HCT116 (cell line): ENCODE measurements around the gene CDK19. TPM values are rescaled to one million over a fixed set of nuclear protein-coding genes. Genes with fewer than 3 reads are reported as not detected.

Source experiments
- ATAC-seq: fragments of 200-7000 bp; cut with Tn5 transposase; 2 replicates; pipeline ENCODE4 v1.9.1; 2020; ENCODE audit warnings: mild to moderate bottlenecking, moderate library complexity
- BruUV-seq: library from RNA; stranded (reverse); fragments of 400-500 nt; replicated peaks from 2 replicates; lab custom pipeline; 2021; lab: Mats Ljungman, UMichigan
- CTCF ChIA-PET: fragments of 300-600 bp; sonication (Branson Sonifier 250); formaldehyde crosslinking; loops from one replicate; lab custom pipeline; 2021; ENCODE audit warnings: antibody characterized with exemption; lab: Charles Lee
- POLR2A ChIA-PET: fragments of 300-600, 350-600 bp; sonication (Branson Sonifier 250); formaldehyde crosslinking; loops from one replicate; lab custom pipeline; 2021; ENCODE audit warnings: antibody characterized with exemption; lab: Charles Lee
- RAD21 ChIA-PET, 2 experiments: fragments of 300-600 bp; sonication (Branson Sonifier 250); formaldehyde crosslinking; loops; one replicate each; lab custom pipeline; 2023; ENCODE audit warnings: low total read pairs in 2 of 2; ENCODE audit not compliant: uncharacterized antibody in 2 of 2, unreplicated experiment in 2 of 2, low non-redundant PET in 1 of 2; lab: Charles Lee
- DNase-seq: peaks from one replicate; pipeline ENCODE4 v3.0.0-alpha.2; 2010; ENCODE audit warnings: low read depth, low spot score
- H2AFZ ChIP-seq: fragments of 200-600 bp; shearing (Covaris generic), sonication (generic); 2 replicates; pipeline ENCODE4 v1.6.1; 2017; ENCODE audit warnings: low read depth, mixed run types, mixed read lengths, antibody characterized with exemption, low read length; ENCODE audit not compliant: poor library complexity, severe bottlenecking
- H3K27ac ChIP-seq: 2 replicates; pipeline ENCODE4 v1.5.1; 2012; ENCODE audit warnings: low read depth, low read length
- H3K27me3 ChIP-seq: fragments of 200-600 bp; sonication (generic); 2 replicates; pipeline ENCODE4 v1.6.1; 2016; ENCODE audit warnings: mixed run types, low read length, mixed read lengths; ENCODE audit not compliant: insufficient read depth
- H3K36me3 ChIP-seq, 2 experiments: fragments of 200-500 bp in 1 of 2; fragments of 200-600 bp in 1 of 2; sonication (Bioruptor generic) in 1 of 2; sonication (generic) in 1 of 2; 2 replicates each; pipeline versions ENCODE4 v1.5.1 to v1.6.1; 2014 to 2016; ENCODE audit warnings: low read length in 2 of 2, inconsistent platforms in 1 of 2, mixed read lengths in 1 of 2, mixed run types in 1 of 2; ENCODE audit not compliant: insufficient read depth in 2 of 2, control insufficient read depth in 1 of 2
- H3K4me1 ChIP-seq, 2 experiments: fragments of 200-600 bp in 1 of 2; sonication (generic) in 1 of 2; 2 replicates each; pipeline versions ENCODE4 v1.5.1 to v1.6.1; 2012 to 2017; ENCODE audit warnings: low read length in 2 of 2, inconsistent platforms in 1 of 2, mild to moderate bottlenecking in 1 of 2, mixed read lengths in 1 of 2, mixed run types in 1 of 2, moderate library complexity in 1 of 2; ENCODE audit not compliant: insufficient read depth in 2 of 2, control insufficient read depth in 1 of 2
- H3K4me2 ChIP-seq: fragments of 200-600 bp; sonication (generic); 2 replicates; pipeline ENCODE4 v1.6.1; 2017; ENCODE audit warnings: mixed run types, low read length, mixed read lengths
- H3K4me3 ChIP-seq, 2 experiments: fragments of 200-600 bp in 1 of 2; sonication (generic) in 1 of 2; replicated peaks in 1 of 2; 2 replicates each; pipeline ENCODE4 v1.5.1; 2011 to 2016; ENCODE audit warnings: low read length in 2 of 2, control low read depth in 1 of 2, low read depth in 1 of 2, mild to moderate bottlenecking in 1 of 2, mixed read lengths in 1 of 2, mixed run types in 1 of 2
- H3K79me2 ChIP-seq: fragments of 200-600 bp; sonication (generic); 2 replicates; pipeline ENCODE4 v1.6.1; 2017; ENCODE audit warnings: mild to moderate bottlenecking, mixed run types, low read length, moderate library complexity, mixed read lengths; ENCODE audit not compliant: insufficient read depth
- H3K9ac ChIP-seq: fragments of 200-600 bp; sonication (generic); 2 replicates; pipeline ENCODE4 v1.6.1; 2016; ENCODE audit warnings: low read length, mixed read lengths
- H3K9me2 ChIP-seq: fragments of 200-600 bp; sonication (generic), shearing (Covaris generic); 2 replicates; pipeline ENCODE4 v1.6.1; 2017; ENCODE audit warnings: mixed run types, mild to moderate bottlenecking, moderate library complexity; ENCODE audit not compliant: insufficient read depth
- H3K9me3 ChIP-seq, 2 experiments: fragments of 200-500 bp in 1 of 2; fragments of 200-600 bp in 1 of 2; sonication (Bioruptor generic) in 1 of 2; sonication (generic) in 1 of 2; 2 replicates each; pipeline ENCODE4 v1.6.1; 2014 to 2017; ENCODE audit warnings: low read length in 2 of 2, mixed read lengths in 2 of 2, inconsistent platforms in 1 of 2, low read depth in 1 of 2, mild to moderate bottlenecking in 1 of 2, mixed run types in 1 of 2, moderate library complexity in 1 of 2; ENCODE audit not compliant: control insufficient read depth in 1 of 2, insufficient read depth in 1 of 2
- H4K20me1 ChIP-seq: fragments of 200-600 bp; sonication (generic), shearing (Covaris generic); 2 replicates; pipeline ENCODE4 v1.6.1; 2017; ENCODE audit warnings: mixed run types, mild to moderate bottlenecking, moderate library complexity; ENCODE audit not compliant: insufficient read depth
- CEBPB ChIP-seq: IDR thresholded peaks from 2 replicates; pipeline ENCODE4 v1.6.1; 2012; ENCODE audit warnings: low read depth
- CTCF ChIP-seq, 3 experiments: fragments of 200-600 bp in 1 of 3; sonication (generic) in 1 of 3; IDR thresholded peaks in 2 of 3; conservative IDR thresholded peaks in 1 of 3; 2 replicates each; pipeline ENCODE4 v1.5.1; 2012 to 2017; ENCODE audit warnings: low read depth in 2 of 3, low read length in 2 of 3, antibody characterized with exemption in 1 of 3, borderline replicate concordance in 1 of 3, control low read depth in 1 of 3, mild to moderate bottlenecking in 1 of 3, mixed read lengths in 1 of 3, mixed run types in 1 of 3, moderate library complexity in 1 of 3; ENCODE audit not compliant: insufficient read depth in 1 of 3
- EZH2 ChIP-seq: fragments of 200-600 bp; sonication (generic); IDR thresholded peaks from 2 replicates; pipeline ENCODE4 v1.6.1; 2017; ENCODE audit warnings: antibody characterized with exemption, mixed run types
- EZH2phosphoT487 ChIP-seq: fragments of 200-600 bp; IDR thresholded peaks from 2 replicates; pipeline ENCODE4 v1.6.1; 2018; ENCODE audit warnings: antibody characterized with exemption, borderline replicate concordance
- JUND ChIP-seq: IDR thresholded peaks from 2 replicates; pipeline ENCODE4 v1.6.1; 2012
- POLR2A ChIP-seq: IDR thresholded peaks from 2 replicates; pipeline ENCODE4 v1.7.0; 2011; ENCODE audit warnings: borderline replicate concordance; ENCODE audit not compliant: insufficient read depth, insufficient read length; ENCODE audit errors: extremely low read depth
- RAD21 ChIP-seq: IDR thresholded peaks from 2 replicates; pipeline ENCODE4 v1.6.1; 2012; ENCODE audit warnings: low read depth, mild to moderate bottlenecking
- REST ChIP-seq: IDR thresholded peaks from 2 replicates; pipeline ENCODE4 v1.6.1; 2012; ENCODE audit warnings: low read depth
- YY1 ChIP-seq: IDR thresholded peaks from 2 replicates; pipeline ENCODE4 v1.6.1; 2011; ENCODE audit warnings: low read length, low read depth, moderate library complexity, mild to moderate bottlenecking; ENCODE audit not compliant: insufficient replicate concordance; ENCODE audit errors: extremely low read depth
- ZFX ChIP-seq: fragments of 450-650 bp; IDR thresholded peaks from 2 replicates; pipeline ENCODE4 v1.6.1; 2017
- ZNF274 ChIP-seq: fragments of 200-500 bp; sonication (Bioruptor generic); IDR thresholded peaks from 2 replicates; pipeline ENCODE4 v1.6.1; 2014; ENCODE audit warnings: mild to moderate bottlenecking, low read depth, low read length, inconsistent platforms
- intact Hi-C: fragments of 100-400 bp; cut with micrococcal nuclease; formaldehyde crosslinking; loops from 2 replicates; pipeline ENCODE4 v1.10.0; 2022
- total RNA-seq: library from RNA; stranded (reverse); gene quantifications from one replicate; pipeline ENCODE4 v1.2.1, GENCODE V29; 2021; ENCODE audit not compliant: unreplicated experiment
- TF ChIP-seq, protein P1 (sequence below): IDR thresholded peaks from 2 replicates; pipeline ENCODE4 v1.6.1; 2011; ENCODE audit warnings: mild to moderate bottlenecking, low read length, moderate library complexity; ENCODE audit not compliant: insufficient replicate concordance; ENCODE audit errors: extremely low read depth

CDK19 gene
- total RNA-seq, 1 experiment from 2014 or later, result 20.0 TPM

- H3K27me3 ChIP-seq, result no peaks in the 10 kb centered on the region
- intact Hi-C loops, result no loop called here
- H4K20me1 ChIP-seq, result no peaks in the 10 kb centered on the region
- BruUV-seq, result no TSS peak
- H2AFZ ChIP-seq, result no peak overlapping the region
- no peaks in the 10 kb centered on the region for H3K36me3 ChIP-seq
- H3K4me3 ChIP-seq, result no peak overlapping the region
- H3K9ac ChIP-seq, result no peak overlapping the region
- no peak overlapping the region for H3K4me2 ChIP-seq
- RAD21 ChIA-PET, result no interaction called here
- H3K79me2 ChIP-seq, result no peaks in the 10 kb centered on the region
- no peak for DNase-seq
- no peak for ATAC-seq
- no peak for TF ChIP-seq EZH2phosphoT487
- no peak for TF ChIP-seq YY1
- TF ChIP-seq CTCF (IDR thresholded peaks at IDR 0.05 in 2 of 3, conservative IDR thresholded peaks at IDR 0.05 in 1 of 3; ENCODE audit: borderline replicate concordance in 1 of 3, insufficient read depth in 1 of 3, low read depth in 2 of 3, low read length in 2 of 3), result 0 out of 6 replicates have a peak, but pooled peaks of 1 of the 3 experiments have one; percentile 20
- TF ChIP-seq EZH2, result no peak
- TF ChIP-seq ZNF274, result no peak
- TF ChIP-seq RAD21, result peak; percentile 52
- TF ChIP-seq CEBPB, result no peak
- POLR2A ChIA-PET, result no interaction called here
- H3K27ac ChIP-seq, result no peak overlapping the region
- H3K4me1 ChIP-seq, result no peaks in the 10 kb centered on the region
- CTCF ChIA-PET, result interaction anchor here (0.8 to 1.2 kb wide), 4 partner anchors 9 to 214 kb away, joined by 3 to 10 read pairs (median 4); no protein-coding TSS in a partner anchor
- no peaks in the 10 kb centered on the region for H3K9me2 ChIP-seq
- no peaks in the 10 kb centered on the region for H3K9me3 ChIP-seq
These were observed 83.4 kb downstream of the CDK19 start for GRCh38 chr6:110731898-110732297.

DNA sequence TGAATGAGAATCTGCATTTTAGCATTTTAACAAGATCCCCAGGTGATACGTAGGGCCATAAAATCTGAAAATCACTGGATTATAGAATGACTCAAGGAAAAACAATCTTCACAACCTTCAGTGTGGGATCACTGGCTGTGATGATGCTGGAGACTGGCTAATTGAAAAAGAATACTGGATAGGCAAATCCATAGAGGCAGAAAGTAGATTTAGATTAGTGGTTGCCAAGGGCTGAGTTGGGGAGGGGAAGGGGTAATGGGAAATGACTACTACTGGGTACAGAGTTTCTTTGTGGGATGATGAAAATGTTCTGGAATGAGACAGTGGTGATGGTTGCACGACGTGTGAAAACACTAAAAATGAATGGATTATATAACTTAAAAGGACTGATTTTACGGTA lies 84.1 kb downstream of the CDK19 start:
- H3K79me2 ChIP-seq, result no peaks in the 10 kb centered on the region
- no peak overlapping the region for H3K4me2 ChIP-seq
- no peaks in the 10 kb centered on the region for H3K9me2 ChIP-seq
- intact Hi-C loops, result no loop called here
- POLR2A ChIA-PET, result no interaction called here
- no peak overlapping the region for H3K27ac ChIP-seq
- H3K4me3 ChIP-seq, result no peak overlapping the region
- H3K4me1 ChIP-seq, result no peaks in the 10 kb centered on the region
- no peak for ATAC-seq
- H3K9me3 ChIP-seq, result no peaks in the 10 kb centered on the region
- no peaks in the 10 kb centered on the region for H3K36me3 ChIP-seq
- BruUV-seq, result no TSS peak
- H3K9ac ChIP-seq, result no peak overlapping the region
- no peak overlapping the region for H2AFZ ChIP-seq
- DNase-seq, result no peak
- RAD21 ChIA-PET, result no interaction called here
- H3K27me3 ChIP-seq, result no peaks in the 10 kb centered on the region
- H4K20me1 ChIP-seq, result no peaks in the 10 kb centered on the region
- CTCF ChIA-PET, result interaction anchor here (1.2 kb wide), 1 partner anchor 49 kb away, joined by 4 read pairs; no protein-coding TSS in a partner anchor
- TF ChIP-seq EZH2 (no peak), JUND (no peak), YY1 (no peak), EZH2phosphoT487 (no peak), ZFX (no peak), POLR2A (no peak), REST (no peak)
- TF ChIP-seq, protein P1, sequence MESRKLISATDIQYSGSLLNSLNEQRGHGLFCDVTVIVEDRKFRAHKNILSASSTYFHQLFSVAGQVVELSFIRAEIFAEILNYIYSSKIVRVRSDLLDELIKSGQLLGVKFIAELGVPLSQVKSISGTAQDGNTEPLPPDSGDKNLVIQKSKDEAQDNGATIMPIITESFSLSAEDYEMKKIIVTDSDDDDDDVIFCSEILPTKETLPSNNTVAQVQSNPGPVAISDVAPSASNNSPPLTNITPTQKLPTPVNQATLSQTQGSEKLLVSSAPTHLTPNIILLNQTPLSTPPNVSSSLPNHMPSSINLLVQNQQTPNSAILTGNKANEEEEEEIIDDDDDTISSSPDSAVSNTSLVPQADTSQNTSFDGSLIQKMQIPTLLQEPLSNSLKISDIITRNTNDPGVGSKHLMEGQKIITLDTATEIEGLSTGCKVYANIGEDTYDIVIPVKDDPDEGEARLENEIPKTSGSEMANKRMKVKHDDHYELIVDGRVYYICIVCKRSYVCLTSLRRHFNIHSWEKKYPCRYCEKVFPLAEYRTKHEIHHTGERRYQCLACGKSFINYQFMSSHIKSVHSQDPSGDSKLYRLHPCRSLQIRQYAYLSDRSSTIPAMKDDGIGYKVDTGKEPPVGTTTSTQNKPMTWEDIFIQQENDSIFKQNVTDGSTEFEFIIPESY, result no peak
